GM18526 (cell line): ENCODE measurements around the gene ERG.

Experiments
- POLR2A ChIP-seq: IDR thresholded peaks from 3 replicates; pipeline ENCODE4 v1.6.1; 2011; ENCODE audit not compliant: insufficient read length; ENCODE audit errors: extremely low read depth

ERG gene

GRCh38 chr21:38506661-38507281 is 8.5 kb upstream of the ERG start:
- TF ChIP-seq POLR2A: no peak

GRCh38 chr21:38505654-38506523 is 7.6 kb upstream of the ERG start:
- no peak for TF ChIP-seq POLR2A

DNA sequence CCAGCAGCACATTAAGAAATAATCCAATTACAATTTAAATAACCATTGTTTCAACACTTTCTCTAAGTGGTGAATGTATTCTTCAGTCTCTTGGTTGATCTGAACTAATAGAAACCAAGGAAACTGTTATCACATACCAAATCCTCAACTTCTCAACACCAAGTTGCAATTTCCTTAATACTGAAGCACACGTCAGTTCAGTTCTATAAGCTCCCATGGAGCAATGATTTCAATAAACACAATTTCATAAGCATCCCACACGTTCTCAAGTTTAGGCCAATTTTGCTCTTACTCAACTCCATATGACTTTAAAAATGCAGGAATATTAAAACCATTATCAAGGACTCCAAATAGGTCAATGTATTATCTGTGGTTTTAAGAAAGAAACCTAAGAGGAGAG is 5.8 kb upstream of the ERG start:
- no peak for TF ChIP-seq POLR2A

GRCh38 chr21:38503583-38503982 is 5.3 kb upstream of the ERG start:
- no peak for TF ChIP-seq POLR2A

DNA sequence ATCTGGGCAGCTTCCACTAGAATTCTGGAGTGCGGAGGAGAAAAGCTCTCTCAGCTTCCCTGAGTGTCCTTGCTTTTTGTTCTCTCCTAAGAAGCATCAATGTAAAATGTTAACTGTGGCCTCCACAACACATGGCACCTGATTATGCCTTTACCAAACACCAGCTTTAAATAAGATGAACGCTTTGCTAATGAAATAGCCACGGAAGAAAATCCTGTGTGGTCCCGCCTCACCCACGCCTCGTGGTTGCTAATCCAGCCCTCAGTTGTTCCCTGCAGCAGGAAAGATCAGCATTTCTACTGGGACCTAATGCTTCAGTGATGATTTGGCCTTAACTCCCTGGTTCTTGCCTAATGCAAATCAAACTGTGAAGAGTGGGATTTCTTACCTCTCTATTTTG is 1.8 kb upstream of the ERG start:
- TF ChIP-seq POLR2A: no peak

- no peak for TF ChIP-seq POLR2A
Observed at GRCh38 chr21:38499296-38499695, 1.0 kb upstream of the ERG start.

GRCh38 chr21:38496224-38496623 is 2.1 kb downstream of the ERG start:
- no peak for TF ChIP-seq POLR2A

GRCh38 chr21:38495696-38496095 is 2.6 kb downstream of the ERG start:
- TF ChIP-seq POLR2A: no peak

DNA sequence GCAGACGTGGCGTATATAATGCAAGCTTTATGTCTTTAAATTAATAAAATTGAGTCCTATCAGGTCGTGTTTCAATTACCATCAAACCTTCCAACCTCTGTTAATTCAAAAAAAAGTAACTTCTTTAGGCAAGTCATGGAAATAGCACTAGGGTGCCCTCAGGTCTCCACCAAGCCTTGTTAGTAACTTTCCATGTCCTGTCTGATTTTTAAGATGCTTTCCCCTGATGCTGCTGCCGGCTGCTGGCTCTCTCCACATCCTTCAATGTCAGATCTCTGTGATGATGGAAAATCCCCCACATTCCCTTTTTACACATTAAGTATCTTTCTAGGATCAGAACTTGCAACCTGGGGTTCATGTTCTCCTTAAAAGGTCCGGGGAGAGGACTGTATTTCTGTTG is 3.0 kb downstream of the ERG start:
- TF ChIP-seq POLR2A: no peak

- no peak for TF ChIP-seq POLR2A
Observed at GRCh38 chr21:38494703-38495102, 3.6 kb downstream of the ERG start.

DNA sequence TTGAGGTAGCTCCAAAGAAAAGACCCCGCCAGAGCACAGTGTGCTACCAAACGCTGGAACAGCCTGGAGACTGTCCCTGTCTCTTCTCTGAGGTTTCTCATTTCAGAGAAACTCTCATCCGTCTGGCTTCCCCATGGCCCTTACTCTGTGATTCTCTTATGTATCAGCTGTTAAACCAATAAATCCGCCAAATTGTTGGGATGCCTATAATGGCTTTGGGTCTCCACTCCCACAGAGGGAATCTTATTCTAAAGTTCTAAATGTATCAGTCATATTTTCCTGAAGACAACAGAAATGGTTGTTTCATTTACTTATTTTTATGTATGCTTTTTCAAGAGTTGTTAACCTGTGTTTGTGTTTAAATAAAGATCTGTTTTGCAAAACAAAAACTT is 4.0 kb downstream of the ERG start:
- TF ChIP-seq POLR2A: no peak

- TF ChIP-seq POLR2A: no peak
Observed at GRCh38 chr21:38493549-38494250, 4.6 kb downstream of the ERG start.

DNA sequence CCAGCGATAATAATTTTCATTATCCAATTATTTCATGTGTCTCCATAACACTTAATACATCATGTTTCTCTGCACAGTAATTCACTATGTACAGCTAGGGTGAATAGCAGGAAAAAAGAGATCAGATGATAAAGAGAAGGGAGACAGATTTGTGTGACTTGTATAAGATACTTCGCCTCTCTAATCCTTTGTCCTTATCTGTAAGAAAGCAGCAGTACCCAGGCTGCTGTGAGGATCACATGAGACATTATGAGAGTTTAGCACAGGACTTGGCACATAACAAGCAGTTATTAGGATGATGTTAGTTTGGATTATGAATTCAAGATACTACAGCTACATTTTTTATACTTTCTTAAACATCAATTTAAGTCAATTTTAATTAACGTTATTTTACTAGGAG is 6.3 kb downstream of the ERG start:
- no peak for TF ChIP-seq POLR2A

DNA sequence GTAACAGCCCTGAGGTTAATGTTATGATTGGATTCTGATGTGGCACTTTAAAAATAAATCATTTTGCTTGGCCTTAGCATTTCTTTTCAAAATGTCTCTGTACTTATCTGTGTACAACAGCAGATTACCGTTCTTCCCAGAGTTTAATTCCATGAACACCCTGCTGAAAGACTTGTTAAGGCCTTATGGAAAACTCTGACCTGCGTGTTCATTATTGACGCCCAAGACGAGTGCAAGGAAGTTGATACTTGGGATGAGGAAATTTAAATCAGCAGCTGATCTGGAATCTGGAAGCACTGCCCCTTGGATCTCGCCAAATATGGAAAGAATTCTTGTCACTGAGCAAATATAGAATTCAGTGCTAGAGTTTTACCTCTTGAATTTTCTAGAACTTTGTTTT is 6.7 kb downstream of the ERG start:
- TF ChIP-seq POLR2A: no peak

GRCh38 chr21:38490411-38491020 is 7.8 kb downstream of the ERG start:
- TF ChIP-seq POLR2A: no peak

DNA sequence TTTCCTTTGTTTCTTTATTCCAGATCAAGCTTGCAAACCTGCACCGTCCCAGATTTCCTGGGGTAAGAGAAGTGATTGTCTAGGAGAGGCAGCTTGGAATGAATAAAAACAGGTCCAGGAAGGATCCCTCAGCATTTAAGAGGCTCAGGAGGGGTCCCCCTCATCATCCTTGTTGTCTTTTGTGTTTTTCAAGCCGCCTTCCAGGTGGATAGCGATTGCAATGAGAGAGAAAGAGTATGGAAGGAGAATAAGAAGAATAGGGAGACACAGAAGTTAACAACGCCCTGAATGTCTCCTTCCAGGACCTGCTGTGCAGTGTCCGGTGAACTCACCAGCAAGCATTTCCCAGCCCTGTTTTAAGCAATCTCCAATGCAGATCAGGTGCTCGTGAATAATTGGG is 8.5 kb downstream of the ERG start:
- TF ChIP-seq POLR2A: no peak

DNA sequence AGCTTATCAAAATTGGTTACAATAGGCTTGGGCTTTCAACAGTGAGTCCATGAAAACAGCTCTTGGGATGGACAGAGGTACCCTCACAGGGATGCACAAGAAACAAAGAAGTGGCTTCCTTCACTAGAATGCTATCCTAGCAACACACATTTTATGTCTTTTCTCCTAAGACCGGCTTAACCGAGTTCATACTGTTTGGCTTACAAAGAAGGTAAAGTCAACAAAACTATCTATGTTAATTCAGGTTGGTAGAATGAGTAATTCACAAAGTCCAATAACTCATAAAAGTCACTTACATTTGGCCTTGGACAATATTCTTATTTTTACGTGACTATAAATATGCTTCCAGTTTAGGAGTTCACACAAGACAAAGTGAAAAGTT is 9.0 kb downstream of the ERG start:
- TF ChIP-seq POLR2A: no peak
